Smooth muscle cell (in vitro differentiated cells): ENCODE measurements around the gene S100B. TPM values are rescaled to one million over a fixed set of nuclear protein-coding genes. Genes with fewer than 3 reads are reported as not detected.

Source experiments
- DNase-seq: peaks from one replicate; lab custom pipeline; 2025; ENCODE audit not compliant: unreplicated experiment; lab: John Stamatoyannopoulos, UW
- H2AFZ ChIP-seq: fragments of 200-600 bp; sonication (generic); 2 replicates; pipeline ENCODE4 v1.6.0; 2016; ENCODE audit warnings: antibody characterized with exemption, low read depth, mild to moderate bottlenecking
- H3F3A ChIP-seq: fragments of 200-600 bp; sonication (generic); 2 replicates; pipeline ENCODE4 v1.6.0; 2017; ENCODE audit warnings: antibody characterized with exemption, low read depth
- H3K27ac ChIP-seq: fragments of 200-600 bp; sonication (generic); 2 replicates; pipeline ENCODE4 v1.5.1; 2016; ENCODE audit warnings: low read depth, mild to moderate bottlenecking
- H3K27me3 ChIP-seq: fragments of 200-600 bp; sonication (generic); 2 replicates; pipeline ENCODE4 v1.6.1; 2016; ENCODE audit warnings: low read depth, mild to moderate bottlenecking
- H3K36me3 ChIP-seq: fragments of 200-600 bp; sonication (generic); 2 replicates; pipeline ENCODE4 v1.5.1; 2016; ENCODE audit warnings: low read depth
- H3K4me1 ChIP-seq: fragments of 200-600 bp; sonication (generic); 2 replicates; pipeline ENCODE4 v1.5.1; 2016; ENCODE audit warnings: low read depth
- H3K4me2 ChIP-seq: fragments of 200-600 bp; sonication (generic); 2 replicates; pipeline ENCODE4 v1.6.0; 2016; ENCODE audit warnings: mild to moderate bottlenecking
- H3K4me3 ChIP-seq: fragments of 200-600 bp; sonication (generic); 2 replicates; pipeline ENCODE4 v1.5.1; 2016; ENCODE audit warnings: mild to moderate bottlenecking
- H3K79me2 ChIP-seq: fragments of 200-600 bp; sonication (generic); 2 replicates; pipeline ENCODE4 v1.6.0; 2016; ENCODE audit warnings: low read depth, mild to moderate bottlenecking
- H3K9ac ChIP-seq: fragments of 200-600 bp; sonication (generic); 2 replicates; pipeline ENCODE4 v1.6.0; 2016; ENCODE audit warnings: low read depth
- H3K9me3 ChIP-seq: fragments of 200-600 bp; sonication (generic); replicated peaks from 2 replicates; pipeline ENCODE4 v1.5.1; 2016; ENCODE audit warnings: low read depth
- H4K20me1 ChIP-seq: fragments of 200-600 bp; sonication (generic); 2 replicates; pipeline ENCODE4 v1.6.0; 2016; ENCODE audit warnings: low read depth
- WGBS: methylation state at CpG from one replicate; pipeline ENCODE4 v1.1.7; 2016; ENCODE audit warnings: low lambda C conversion rate; 5-methylcytosine and 5-hydroxymethylcytosine counted together
- polyA plus RNA-seq: library from polyadenylated mRNA; unstranded; fragments of >200 nt; fragmentation: Nextera tagmentation; extraction: Ambion mirVana; gene quantifications from 2 replicates; pipeline ENCODE4 v1.2.1, GENCODE V29; 2016
- total RNA-seq: library from RNA; depleted of rRNA; stranded (reverse); fragments of >200 nt; gene quantifications from 2 replicates; pipeline ENCODE4 v1.2.3, GENCODE V29; 2014
- TF ChIP-seq, protein P1 (sequence below): fragments of 200-600 bp; sonication (generic); IDR thresholded peaks from 2 replicates; pipeline ENCODE4 v1.5.1; 2017; ENCODE audit warnings: borderline replicate concordance, mild to moderate bottlenecking, antibody characterized with exemption; ENCODE audit not compliant: insufficient read depth, poor library complexity, severe bottlenecking

S100B gene
- total and polyA plus RNA-seq, 2 experiments from 2014 or later: not detected

DNA sequence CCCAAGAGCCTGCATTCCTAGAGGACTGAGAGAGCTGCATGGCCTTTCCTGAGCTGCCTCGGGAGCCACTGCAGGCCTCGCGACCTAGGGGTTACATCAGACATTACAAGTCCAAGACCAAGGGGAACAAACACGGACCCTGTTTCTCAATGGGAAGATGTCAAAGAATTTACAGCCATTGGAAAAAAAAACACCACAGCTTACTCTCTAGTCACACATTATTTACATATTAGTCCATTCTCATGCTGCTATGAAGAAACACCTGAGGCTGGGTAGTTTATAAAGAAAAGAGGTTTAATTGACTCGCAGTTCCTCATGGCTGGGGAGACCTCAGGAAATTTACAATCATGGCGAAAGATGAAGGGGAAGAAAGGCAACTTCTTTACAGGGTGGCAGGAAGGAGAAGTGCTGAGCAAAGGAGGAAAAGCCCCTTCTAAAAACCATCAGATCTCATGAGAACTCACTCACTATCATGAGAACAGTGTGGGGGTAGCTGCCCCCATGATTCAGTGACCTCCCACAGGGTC lies 22.2 kb upstream of the S100B start:
- TF ChIP-seq, protein P1, sequence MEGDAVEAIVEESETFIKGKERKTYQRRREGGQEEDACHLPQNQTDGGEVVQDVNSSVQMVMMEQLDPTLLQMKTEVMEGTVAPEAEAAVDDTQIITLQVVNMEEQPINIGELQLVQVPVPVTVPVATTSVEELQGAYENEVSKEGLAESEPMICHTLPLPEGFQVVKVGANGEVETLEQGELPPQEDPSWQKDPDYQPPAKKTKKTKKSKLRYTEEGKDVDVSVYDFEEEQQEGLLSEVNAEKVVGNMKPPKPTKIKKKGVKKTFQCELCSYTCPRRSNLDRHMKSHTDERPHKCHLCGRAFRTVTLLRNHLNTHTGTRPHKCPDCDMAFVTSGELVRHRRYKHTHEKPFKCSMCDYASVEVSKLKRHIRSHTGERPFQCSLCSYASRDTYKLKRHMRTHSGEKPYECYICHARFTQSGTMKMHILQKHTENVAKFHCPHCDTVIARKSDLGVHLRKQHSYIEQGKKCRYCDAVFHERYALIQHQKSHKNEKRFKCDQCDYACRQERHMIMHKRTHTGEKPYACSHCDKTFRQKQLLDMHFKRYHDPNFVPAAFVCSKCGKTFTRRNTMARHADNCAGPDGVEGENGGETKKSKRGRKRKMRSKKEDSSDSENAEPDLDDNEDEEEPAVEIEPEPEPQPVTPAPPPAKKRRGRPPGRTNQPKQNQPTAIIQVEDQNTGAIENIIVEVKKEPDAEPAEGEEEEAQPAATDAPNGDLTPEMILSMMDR: no peak
- 82% methylated on average over 6 of the region's 6 CpGs for WGBS
- Histone ChIP-seq H3K9ac (no peak overlapping the region), H3K4me1 (peaks cover 5% of the 10 kb centered on the region), H3K4me2 (no peak overlapping the region), H3K4me3 (no peak overlapping the region), H3K79me2 (no peaks in the 10 kb centered on the region), H3K27ac (no peak overlapping the region), H3F3A (no peaks in the 10 kb centered on the region), H3K9me3 (peaks cover 7% of the 10 kb centered on the region), H3K27me3 (no peaks in the 10 kb centered on the region), H3K36me3 (no peaks in the 10 kb centered on the region), H2AFZ (no peak overlapping the region), H4K20me1 (no peaks in the 10 kb centered on the region)
- DNase-seq: no peak

DNA sequence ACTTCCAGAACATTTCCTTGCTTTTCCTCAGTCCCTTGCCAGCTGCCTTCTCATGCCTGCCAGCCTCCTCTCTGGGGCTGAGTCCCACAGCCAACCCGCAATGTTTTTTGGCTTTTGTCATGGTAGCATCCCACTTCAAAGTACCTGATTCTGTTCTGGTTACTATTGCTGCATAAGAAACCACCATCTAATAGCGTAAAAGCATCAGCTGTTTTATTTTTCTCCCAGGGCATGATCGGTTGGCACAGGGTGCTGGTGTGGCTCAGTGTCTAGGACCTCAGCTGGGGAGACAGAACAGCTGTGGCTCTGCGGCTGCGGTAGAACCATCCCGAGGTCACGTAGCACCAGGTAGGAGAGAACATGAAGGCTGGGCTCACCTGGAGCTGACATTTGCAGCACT lies 21.7 kb upstream of the S100B start:
- Histone ChIP-seq H3K9ac (no peak overlapping the region), H2AFZ (no peak overlapping the region), H3K27ac (no peak overlapping the region), H3K79me2 (no peaks in the 10 kb centered on the region), H3F3A (no peaks in the 10 kb centered on the region), H3K9me3 (peaks cover 7% of the 10 kb centered on the region), H4K20me1 (no peaks in the 10 kb centered on the region), H3K4me2 (no peak overlapping the region), H3K4me1 (peaks cover 10% of the 10 kb centered on the region), H3K4me3 (no peak overlapping the region), H3K27me3 (no peaks in the 10 kb centered on the region), H3K36me3 (no peaks in the 10 kb centered on the region)
- DNase-seq: no peak
- WGBS: 97% methylated on average over 7 of the region's 7 CpGs
- TF ChIP-seq, protein P1: no peak

DNA sequence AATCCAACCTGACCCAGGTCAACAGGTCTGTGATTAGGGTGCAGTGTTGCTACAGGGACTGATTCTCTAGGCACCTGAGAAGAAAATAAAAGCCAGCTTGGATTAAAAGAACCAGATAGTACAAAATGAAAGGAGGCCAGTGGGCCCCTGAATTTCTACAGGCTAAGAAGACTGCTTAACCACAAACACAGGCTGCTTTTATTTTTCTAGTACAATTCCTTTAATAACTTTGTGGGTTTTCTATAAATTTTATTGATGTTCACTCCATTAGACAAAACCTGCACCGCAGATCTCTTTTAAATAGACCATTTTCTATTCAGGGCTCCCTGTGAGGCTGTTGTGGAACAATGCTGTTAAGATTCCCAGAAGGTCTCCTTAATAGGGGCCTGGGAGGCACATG lies 20.9 kb upstream of the S100B start:
- Histone ChIP-seq H2AFZ (no peak overlapping the region), H3K79me2 (no peaks in the 10 kb centered on the region), H3K9ac (no peak overlapping the region), H4K20me1 (no peaks in the 10 kb centered on the region), H3K36me3 (no peaks in the 10 kb centered on the region), H3K4me3 (no peak overlapping the region), H3K4me2 (no peak overlapping the region), H3F3A (no peaks in the 10 kb centered on the region), H3K27me3 (no peaks in the 10 kb centered on the region), H3K27ac (no peak overlapping the region), H3K4me1 (peaks cover 14% of the 10 kb centered on the region), H3K9me3 (peaks cover 7% of the 10 kb centered on the region)
- 90% methylated on average over 1 of the region's 1 CpG for WGBS
- TF ChIP-seq, protein P1: no peak
- no peak for DNase-seq

DNA sequence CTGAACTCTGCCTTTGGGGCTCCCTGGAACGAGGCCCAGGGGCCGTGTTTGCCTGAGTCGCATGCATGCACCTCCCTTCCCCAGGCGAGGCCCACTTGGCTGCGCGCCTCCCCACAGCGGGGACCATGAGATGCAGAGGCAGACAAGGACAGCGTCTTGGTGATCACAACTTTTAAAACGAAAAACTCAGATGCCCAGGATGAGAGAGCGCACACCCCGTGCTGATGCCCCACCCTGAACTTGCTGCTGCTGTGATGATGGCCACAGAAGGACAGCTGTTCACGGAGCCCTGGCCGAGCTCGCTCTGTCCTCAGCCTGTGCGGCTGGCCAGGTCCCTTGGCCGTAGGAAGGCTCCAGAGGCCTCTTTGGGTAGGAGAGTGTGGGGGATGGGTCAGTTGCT lies 19.2 kb upstream of the S100B start:
- WGBS: 92% methylated on average over 16 of the region's 16 CpGs

More for the DNA sequence above, 19.2 kb upstream of the S100B start:
- no peak for DNase-seq
- H3F3A ChIP-seq: no peaks in the 10 kb centered on the region
- H3K9ac ChIP-seq: no peak overlapping the region
- no peaks in the 10 kb centered on the region for H3K79me2 ChIP-seq
- H3K4me3 ChIP-seq: no peak overlapping the region
- no peak overlapping the region for H3K27ac ChIP-seq
- no peaks in the 10 kb centered on the region for H4K20me1 ChIP-seq
- H2AFZ ChIP-seq: no peak overlapping the region
- TF ChIP-seq, protein P1: no peak
- no peaks in the 10 kb centered on the region for H3K36me3 ChIP-seq
- H3K9me3 ChIP-seq: peaks cover 7% of the 10 kb centered on the region
- H3K4me1 ChIP-seq: peaks cover 14% of the 10 kb centered on the region
- H3K27me3 ChIP-seq: no peaks in the 10 kb centered on the region
- no peak overlapping the region for H3K4me2 ChIP-seq
